Endodermal cell (in vitro differentiated cells): Measurements from ENCODE around the gene RPTOR. TPM values are rescaled to one million over a fixed set of nuclear protein-coding genes. Genes with fewer than 3 reads are reported as not detected.

ENCODE experiments used
- DNase-seq: peaks from one replicate; pipeline ENCODE4 v3.0.0-alpha.2; 2017
- H3K27ac ChIP-seq: 2 replicates; pipeline ENCODE4 v1.5.1; 2013; ENCODE audit warnings: mild to moderate bottlenecking, low read depth, low read length, moderate library complexity
- H3K27me3 ChIP-seq: 2 replicates; pipeline ENCODE4 v1.6.1; 2013; ENCODE audit warnings: mild to moderate bottlenecking, low read length, moderate library complexity; ENCODE audit not compliant: insufficient read depth, control insufficient read depth, poor library complexity, severe bottlenecking
- H3K36me3 ChIP-seq: 2 replicates; pipeline ENCODE4 v1.7.0; 2013; ENCODE audit warnings: mild to moderate bottlenecking, low read length, moderate library complexity; ENCODE audit not compliant: control insufficient read depth, insufficient read depth
- H3K4me1 ChIP-seq: one replicate; pipeline ENCODE4 v1.7.0; 2013; ENCODE audit warnings: low read length; ENCODE audit not compliant: control insufficient read depth, insufficient read depth
- H3K4me3 ChIP-seq: 2 replicates; pipeline ENCODE4 v1.5.1; 2013; ENCODE audit warnings: mild to moderate bottlenecking, low read length, moderate library complexity
- H3K9ac ChIP-seq: 2 replicates; pipeline ENCODE4 v1.6.1; 2013; ENCODE audit warnings: mild to moderate bottlenecking, low read length, moderate library complexity; ENCODE audit not compliant: poor library complexity, severe bottlenecking; ENCODE audit errors: extremely low read depth
- H3K9me3 ChIP-seq: 2 replicates; pipeline ENCODE4 v1.6.1; 2013; ENCODE audit warnings: mild to moderate bottlenecking, low read length, moderate library complexity; ENCODE audit not compliant: control insufficient read depth
- H3K27ac Mint-ChIP-seq: 2 replicates; pipeline ENCODE4 v1.8.0; 2020; ENCODE audit warnings: mixed read lengths
- H3K27me3 Mint-ChIP-seq: 2 replicates; pipeline ENCODE4 v1.8.0; 2021; ENCODE audit warnings: mild to moderate bottlenecking, mixed read lengths; ENCODE audit not compliant: insufficient read depth
- H3K36me3 Mint-ChIP-seq: 2 replicates; pipeline ENCODE4 v1.8.0; 2020; ENCODE audit warnings: low read depth, mixed read lengths
- H3K4me1 Mint-ChIP-seq: 2 replicates; pipeline ENCODE4 v1.8.0; 2020; ENCODE audit warnings: mixed read lengths
- H3K4me3 Mint-ChIP-seq: 2 replicates; pipeline ENCODE4 v1.8.0; 2020; ENCODE audit warnings: mild to moderate bottlenecking, moderate library complexity, mixed read lengths
- H3K9me3 Mint-ChIP-seq: 2 replicates; pipeline ENCODE4 v1.8.0; 2020; ENCODE audit warnings: mild to moderate bottlenecking, mixed read lengths
- CTCF ChIP-seq: fragments of 200-600 bp; sonication (generic); conservative IDR thresholded peaks from 2 replicates; pipeline ENCODE4 v1.5.0; 2021; ENCODE audit warnings: antibody characterized with exemption, mild to moderate bottlenecking
- WGBS, 2 experiments: methylation state at CpG; one replicate each; pipeline versions ENCODE4 v1.1.5 to v1.1.7; 2013; ENCODE audit warnings: missing lambda C conversion rate in 2 of 2, mixed read lengths in 1 of 2; ENCODE audit not compliant: insufficient coverage in 1 of 2, insufficient read length in 1 of 2; 5-methylcytosine and 5-hydroxymethylcytosine counted together
- total RNA-seq, 2 donors: library from RNA; stranded (reverse); fragmentation: NEBNext Ultra II Directional in 1 of 2; extraction: Animal tissue kit (Norgen Biotek cat#: 25700) in 1 of 2; gene quantifications; 2 replicates in 1 of 2; 3 replicates in 1 of 2; pipeline ENCODE4 v1.2.1, GENCODE V29; 2021

RPTOR gene
- total RNA-seq, 2 donors from 2014 or later, result 45.1 to 53.4 TPM

GRCh38 chr17:80902963-80903611 is 358.4 kb downstream of the RPTOR start:
- Histone ChIP-seq H3K4me1 (no peaks in the 10 kb centered on the region), H3K9ac (no peak overlapping the region), H3K27me3 (no peaks in the 10 kb centered on the region), H3K4me3 (no peak overlapping the region), H3K36me3 (peaks cover 2% of the 10 kb centered on the region), H3K9me3 (no peaks in the 10 kb centered on the region), H3K27ac (peak overlapping the region; percentile 32)
- Mint-ChIP-seq H3K36me3 (peaks cover 23% of the 10 kb centered on the region), H3K27ac (no peak overlapping the region), H3K27me3 (no peaks in the 10 kb centered on the region), H3K9me3 (no peaks in the 10 kb centered on the region), H3K4me3 (no peak overlapping the region), H3K4me1 (peaks cover 6% of the 10 kb centered on the region)
- no peak for DNase-seq
- 95 to 97% methylated on average over 20 to 29 of the region's 29 CpGs for WGBS, 2 experiments
- TF ChIP-seq CTCF, result no peak

GRCh38 chr17:80904036-80904753 is 359.6 kb downstream of the RPTOR start:
- Mint-ChIP-seq H3K4me3 (no peak overlapping the region), H3K4me1 (peaks cover 3% of the 10 kb centered on the region), H3K27me3 (no peaks in the 10 kb centered on the region), H3K9me3 (no peaks in the 10 kb centered on the region), H3K36me3 (peaks cover 27% of the 10 kb centered on the region), H3K27ac (no peak overlapping the region)
- Histone ChIP-seq H3K36me3 (peaks cover 10% of the 10 kb centered on the region), H3K4me3 (no peak overlapping the region), H3K27me3 (no peaks in the 10 kb centered on the region), H3K4me1 (no peaks in the 10 kb centered on the region), H3K27ac (peak overlapping the region; percentile 63), H3K9me3 (no peaks in the 10 kb centered on the region), H3K9ac (no peak overlapping the region)
- TF ChIP-seq CTCF, result no peak
- no peak for DNase-seq
- 83 to 89% methylated on average over 21 to 30 of the region's 30 CpGs for WGBS, 2 experiments

GRCh38 chr17:80905586-80906230 is 361.1 kb downstream of the RPTOR start:
- peaks cover 3% of the 10 kb centered on the region for H3K4me1 Mint-ChIP-seq
- no peak overlapping the region for H3K27ac Mint-ChIP-seq
- no peak overlapping the region for H3K4me3 Mint-ChIP-seq
- Histone ChIP-seq H3K4me3 (no peak overlapping the region), H3K9ac (no peak overlapping the region), H3K27ac (no peak overlapping the region), H3K9me3 (no peaks in the 10 kb centered on the region), H3K27me3 (no peaks in the 10 kb centered on the region), H3K36me3 (peaks cover 16% of the 10 kb centered on the region), H3K4me1 (no peaks in the 10 kb centered on the region)
- WGBS, 2 experiments, result 95 to 96% methylated on average over 17 to 22 of the region's 22 CpGs
- H3K27me3 Mint-ChIP-seq, result no peaks in the 10 kb centered on the region
- H3K9me3 Mint-ChIP-seq, result no peaks in the 10 kb centered on the region
- no peak for DNase-seq
- no peak for TF ChIP-seq CTCF
- H3K36me3 Mint-ChIP-seq, result peaks cover 40% of the 10 kb centered on the region
